ENCODE measurements around the gene PET117.
"Not testable (repeated sequence)": the region's sequence is repeated elsewhere in the genome, so short reads cannot be mapped to it uniquely, and the experiment has no call there.

Gene PET117

GRCh38 chr20:18101125-18101810 lies 36.4 kb upstream of the PET117 start:
- no peak for TF ChIP-seq FOXP2 (optimal IDR thresholded peaks at IDR 0.05; ENCODE audit: control extremely low read depth, extremely low read length, insufficient read depth)

DNA sequence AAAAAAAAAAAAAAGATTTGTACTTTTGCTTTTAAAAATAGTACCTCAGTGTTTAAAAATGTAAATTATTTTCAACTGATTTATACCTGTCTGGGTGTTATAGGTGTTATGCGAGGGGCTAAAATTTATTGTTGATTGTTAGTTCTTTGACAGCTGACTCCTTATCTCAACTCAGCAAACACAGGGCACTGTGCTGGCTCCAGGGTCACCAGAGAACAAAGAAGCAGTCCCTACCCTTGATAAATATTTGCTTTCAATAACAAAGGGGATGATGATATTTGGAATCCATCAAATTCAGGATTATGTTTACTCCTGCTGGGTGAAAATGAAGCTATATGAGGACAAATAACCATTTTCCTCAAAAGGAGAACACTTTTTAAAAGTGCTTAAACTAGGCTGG lies 34.2 kb upstream of the PET117 start:
- H3K9me3 ChIP-seq (ENCODE audit: low read depth, low read length): no peaks in the 10 kb centered on the region
- TF ChIP-seq FOXP2 (optimal IDR thresholded peaks at IDR 0.05; ENCODE audit: control extremely low read depth, extremely low read length, insufficient read depth) (no peak), POLR2AphosphoS5 (IDR thresholded peaks at IDR 0.05; ENCODE audit: borderline replicate concordance, low read depth, low read length) (no peak)
- H3K27ac ChIP-seq: no peak overlapping the region
- no peak overlapping the region for H3K4me3 ChIP-seq
- DNase-seq (ENCODE audit: low read depth, low spot score): no peak
- no peak overlapping the region for H3K9ac ChIP-seq (ENCODE audit: insufficient read length)
- H3K36me3 ChIP-seq (ENCODE audit: insufficient read depth, low read length): no peaks in the 10 kb centered on the region

More at GRCh38 chr20:18101125-18101810, 36.4 kb upstream of the PET117 start:
- DNase-seq (ENCODE audit: low read depth, low spot score): no peak
- H3K9ac ChIP-seq (ENCODE audit: insufficient read length): no peak overlapping the region
- no peaks in the 10 kb centered on the region for H3K36me3 ChIP-seq (ENCODE audit: insufficient read depth, low read length)
- H3K9me3 ChIP-seq (ENCODE audit: low read depth, low read length): no peaks in the 10 kb centered on the region
- no peak overlapping the region for H3K27ac ChIP-seq
- H3K4me3 ChIP-seq: no peak overlapping the region

- H3K36me3 ChIP-seq (ENCODE audit: insufficient read depth, low read length): no peaks in the 10 kb centered on the region
- no peak overlapping the region for H3K27ac ChIP-seq
- TF ChIP-seq EZH2 (IDR thresholded peaks at IDR 0.05) (no peak), FOXP2 (optimal IDR thresholded peaks at IDR 0.05; ENCODE audit: control extremely low read depth, extremely low read length, insufficient read depth) (no peak), POLR2AphosphoS5 (IDR thresholded peaks at IDR 0.05; ENCODE audit: borderline replicate concordance, low read depth, low read length) (no peak)
- DNase-seq (ENCODE audit: low read depth, low spot score): no peak
- no peak overlapping the region for H3K9ac ChIP-seq (ENCODE audit: insufficient read length)
- no peaks in the 10 kb centered on the region for H3K9me3 ChIP-seq (ENCODE audit: low read depth, low read length)
- H3K4me3 ChIP-seq: no peak overlapping the region
Measured at GRCh38 chr20:18108326-18108725, 29.3 kb upstream of the PET117 start.

DNA sequence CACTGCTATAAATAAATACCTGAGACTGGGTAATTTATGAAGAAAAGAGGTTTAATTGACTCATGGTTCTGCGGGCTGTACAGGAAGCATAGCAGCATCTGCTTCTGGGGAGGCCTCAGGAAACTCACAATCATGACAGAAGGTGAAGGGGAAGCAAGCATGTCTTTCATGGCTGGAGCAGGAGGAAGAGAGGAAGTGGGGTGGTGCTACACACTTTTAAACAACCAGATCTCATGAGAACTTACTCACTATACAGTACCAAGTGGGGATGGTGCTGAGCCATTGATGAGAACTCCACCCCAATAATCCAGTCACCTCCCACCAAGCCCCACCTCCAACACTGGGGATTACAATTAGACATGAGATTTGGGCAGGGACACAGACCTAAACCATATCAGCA lies 9.1 kb upstream of the PET117 start:
- H3K27ac ChIP-seq; H3K9me3 ChIP-seq (ENCODE audit: low read depth, low read length); H3K9ac ChIP-seq (ENCODE audit: insufficient read length); DNase-seq (ENCODE audit: low read depth, low spot score); H3K4me3 ChIP-seq; H3K36me3 ChIP-seq (ENCODE audit: insufficient read depth, low read length): not testable (repeated sequence)

DNA sequence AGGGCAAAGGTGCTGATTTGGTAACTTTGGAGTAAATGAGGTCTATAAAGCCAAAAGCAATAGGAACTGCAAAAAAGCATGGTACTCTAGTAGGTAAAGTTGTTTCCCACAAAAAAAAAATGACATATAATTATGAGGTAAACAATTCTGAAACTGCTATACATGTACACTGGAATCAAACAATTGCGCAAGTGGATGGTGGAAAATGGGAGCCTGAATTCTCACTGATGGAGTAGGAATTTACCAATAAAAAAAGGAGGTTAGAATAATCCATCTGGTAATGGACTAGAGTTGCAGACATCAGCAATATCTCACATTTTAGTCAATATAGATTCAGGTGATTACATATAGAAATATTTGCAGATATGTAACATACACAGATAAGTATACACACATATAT lies 5.0 kb upstream of the PET117 start:
- Histone ChIP-seq H3K36me3 (ENCODE audit: insufficient read depth, low read length) (no peaks in the 10 kb centered on the region), H3K9ac (ENCODE audit: insufficient read length) (no peak overlapping the region), H3K9me3 (ENCODE audit: low read depth, low read length) (no peaks in the 10 kb centered on the region), H3K4me3 (no peak overlapping the region), H3K27ac (no peak overlapping the region)
- DNase-seq (ENCODE audit: low read depth, low spot score): no peak
- TF ChIP-seq EZH2 (IDR thresholded peaks at IDR 0.05) (no peak), POLR2AphosphoS5 (IDR thresholded peaks at IDR 0.05; ENCODE audit: borderline replicate concordance, low read depth, low read length) (no peak), FOXP2 (optimal IDR thresholded peaks at IDR 0.05; ENCODE audit: control extremely low read depth, extremely low read length, insufficient read depth) (no peak)

GRCh38 chr20:18133962-18134361 lies 3.7 kb upstream of the PET117 start:
- H3K9me3 ChIP-seq (ENCODE audit: low read depth, low read length): no peaks in the 10 kb centered on the region
- no peak overlapping the region for H3K4me3 ChIP-seq
- DNase-seq (ENCODE audit: low read depth, low spot score): no peak
- H3K9ac ChIP-seq (ENCODE audit: insufficient read length): no peak overlapping the region
- no peaks in the 10 kb centered on the region for H3K36me3 ChIP-seq (ENCODE audit: insufficient read depth, low read length)
- TF ChIP-seq EZH2 (IDR thresholded peaks at IDR 0.05): no peak
- TF ChIP-seq POLR2AphosphoS5 (IDR thresholded peaks at IDR 0.05; ENCODE audit: borderline replicate concordance, low read depth, low read length): no peak
- no peak for TF ChIP-seq FOXP2 (optimal IDR thresholded peaks at IDR 0.05; ENCODE audit: control extremely low read depth, extremely low read length, insufficient read depth)
- no peak overlapping the region for H3K27ac ChIP-seq

DNA sequence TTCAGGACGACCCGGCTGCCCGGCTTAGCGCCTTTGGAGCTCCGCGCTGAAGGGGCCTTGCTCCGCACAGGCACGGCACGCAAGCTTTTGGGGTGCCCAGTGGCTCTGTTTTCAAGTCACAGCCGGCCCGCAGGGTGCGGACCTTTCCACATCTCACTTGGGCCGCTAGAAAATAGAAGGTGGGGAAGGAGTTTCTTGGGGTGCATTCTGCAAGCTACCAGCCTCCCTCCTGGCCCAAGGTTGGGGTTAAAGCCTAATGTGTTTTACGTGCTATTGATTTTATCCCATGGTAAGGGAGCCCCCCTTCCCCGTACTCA lies 561 bp downstream of the PET117 start:
- H3K27ac ChIP-seq: peak overlapping the region; percentile 81
- H3K4me3 ChIP-seq: peak overlapping the region; percentile 99
- H3K9ac ChIP-seq (ENCODE audit: insufficient read length): peak overlapping the region; percentile 99
- H3K36me3 ChIP-seq (ENCODE audit: insufficient read depth, low read length): peaks cover 14% of the 10 kb centered on the region
- no peak for TF ChIP-seq POLR2AphosphoS5 (IDR thresholded peaks at IDR 0.05; ENCODE audit: borderline replicate concordance, low read depth, low read length)
- H3K9me3 ChIP-seq (ENCODE audit: low read depth, low read length): no peaks in the 10 kb centered on the region
- DNase-seq (ENCODE audit: low read depth, low spot score): no peak

DNA sequence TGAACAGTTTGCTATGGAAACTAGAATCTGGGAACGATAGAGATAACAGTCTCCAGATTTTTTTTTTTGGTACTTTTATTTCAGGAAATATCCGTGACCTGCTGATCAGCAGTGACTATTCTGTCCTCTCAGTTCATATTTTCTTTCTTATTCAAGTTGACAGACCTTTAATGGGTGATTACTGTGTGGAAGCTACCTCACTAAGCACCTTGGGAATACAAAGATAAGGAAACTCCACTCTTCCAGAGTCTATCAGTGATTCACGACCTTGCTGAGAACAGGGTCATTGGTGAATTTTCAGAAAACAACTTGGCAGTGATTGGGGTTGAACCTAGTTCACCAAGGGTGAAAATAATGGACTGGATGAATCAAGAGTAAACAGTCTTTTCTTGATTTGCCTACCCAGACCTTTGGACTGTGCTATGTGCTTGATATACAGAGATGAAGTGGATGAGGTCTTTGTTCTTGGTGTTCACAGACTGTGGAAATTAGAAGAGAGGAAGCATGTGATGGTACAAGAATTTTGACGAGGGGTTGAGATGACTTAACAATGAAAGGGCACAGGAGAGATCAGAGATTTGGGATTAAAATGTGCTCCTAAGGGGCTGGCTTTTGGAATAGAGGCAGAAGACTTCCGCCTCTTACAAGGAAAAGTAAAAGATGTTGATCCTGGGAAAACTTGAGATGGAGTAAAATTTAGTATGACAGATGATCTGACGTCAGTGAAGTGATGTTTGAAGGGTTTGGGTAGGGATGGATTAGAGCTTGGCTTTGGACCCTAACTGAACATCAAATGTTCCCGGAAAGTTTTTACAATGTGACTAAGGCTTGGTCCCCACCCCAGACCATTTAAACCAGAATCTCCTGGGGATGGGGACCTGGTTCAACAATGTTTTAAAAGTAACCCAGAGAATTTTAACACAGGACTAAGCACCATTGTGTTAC lies 1.2 kb downstream of the PET117 start:
- DNase-seq (ENCODE audit: low read depth, low spot score): no peak
- Histone ChIP-seq H3K27ac (peak overlapping the region; percentile 4; the same call in 1 of the 2 replicates), H3K36me3 (ENCODE audit: insufficient read depth, low read length) (peaks cover 17% of the 10 kb centered on the region), H3K4me3 (peak overlapping the region; percentile 99), H3K9me3 (ENCODE audit: low read depth, low read length) (no peaks in the 10 kb centered on the region), H3K9ac (ENCODE audit: insufficient read length) (peak overlapping the region; percentile 99)
- TF ChIP-seq FOXP2 (optimal IDR thresholded peaks at IDR 0.05; ENCODE audit: control extremely low read depth, extremely low read length, insufficient read depth) (no peak), EZH2 (IDR thresholded peaks at IDR 0.05) (no peak), POLR2AphosphoS5 (IDR thresholded peaks at IDR 0.05; ENCODE audit: borderline replicate concordance, low read depth, low read length) (no peak; the same call in 1 of the 2 replicates)
